ENCODE results near the gene RPL21. TPM values are rescaled to one million over a fixed set of nuclear protein-coding genes. Genes with fewer than 3 reads are reported as not detected.

The RPL21 gene
- total RNA-seq, 1 donor from 2014 or later = 2,072 TPM

GRCh38 chr13:27280009-27280656, 28.8 kb downstream of the RPL21 start:
- H3K9me3 Mint-ChIP-seq = no peaks in the 10 kb centered on the region
- Histone ChIP-seq H4K20me1 (ENCODE audit: low read depth) (no peaks in the 10 kb centered on the region), H3K9ac (no peak overlapping the region), H3K4me3 (no peak overlapping the region), H3K9me3 (ENCODE audit: low read depth) (no peaks in the 10 kb centered on the region), H3K27ac (no peak overlapping the region), H3K4me1 (no peaks in the 10 kb centered on the region), H3K36me3 (no peaks in the 10 kb centered on the region), H3K79me2 (ENCODE audit: low read depth) (no peaks in the 10 kb centered on the region), H3F3A (ENCODE audit: low read depth) (no peaks in the 10 kb centered on the region), H3K27me3 (no peaks in the 10 kb centered on the region), H2AFZ (replicated peaks) (no peak overlapping the region), H3K4me2 (no peak overlapping the region)
- TF ChIP-seq CTCF (IDR thresholded peaks at IDR 0.05) (no peak), EZH2 (IDR thresholded peaks at IDR 0.05) (no peak), EZH2phosphoT487 (IDR thresholded peaks at IDR 0.05) (no peak)
- H3K27me3 Mint-ChIP-seq (ENCODE audit: insufficient read depth, low read depth) = peaks cover 4% of the 10 kb centered on the region
- H3K4me1 Mint-ChIP-seq = no peaks in the 10 kb centered on the region
- H3K4me3 Mint-ChIP-seq = no peak overlapping the region
- H3K27ac Mint-ChIP-seq = no peak overlapping the region
- DNase-seq (ENCODE audit: low spot score) = no peak
- no peaks in the 10 kb centered on the region for H3K36me3 Mint-ChIP-seq

GRCh38 chr13:27280841-27281240, 29.5 kb downstream of the RPL21 start:
- Histone ChIP-seq H3K4me2 (no peak overlapping the region), H3K9me3 (ENCODE audit: low read depth) (no peaks in the 10 kb centered on the region), H4K20me1 (ENCODE audit: low read depth) (no peaks in the 10 kb centered on the region), H3K27me3 (no peaks in the 10 kb centered on the region), H3K4me3 (no peak overlapping the region), H3K36me3 (no peaks in the 10 kb centered on the region), H3K79me2 (ENCODE audit: low read depth) (no peaks in the 10 kb centered on the region), H2AFZ (replicated peaks) (no peak overlapping the region), H3K9ac (no peak overlapping the region), H3K4me1 (no peaks in the 10 kb centered on the region), H3K27ac (no peak overlapping the region), H3F3A (ENCODE audit: low read depth) (no peaks in the 10 kb centered on the region)
- Mint-ChIP-seq H3K4me3 (no peak overlapping the region), H3K27me3 (ENCODE audit: insufficient read depth, low read depth) (peaks cover 4% of the 10 kb centered on the region), H3K27ac (no peak overlapping the region), H3K9me3 (no peaks in the 10 kb centered on the region), H3K4me1 (no peaks in the 10 kb centered on the region), H3K36me3 (no peaks in the 10 kb centered on the region)
- no peak for TF ChIP-seq EZH2phosphoT487 (IDR thresholded peaks at IDR 0.05)
- TF ChIP-seq EZH2 (IDR thresholded peaks at IDR 0.05) = no peak
- no peak for TF ChIP-seq CTCF (IDR thresholded peaks at IDR 0.05)
- no peak for DNase-seq (ENCODE audit: low spot score)

GRCh38 chr13:27281420-27281819, 30.1 kb downstream of the RPL21 start:
- H3K27me3 ChIP-seq = no peaks in the 10 kb centered on the region
- Mint-ChIP-seq H3K27ac (no peak overlapping the region), H3K4me3 (no peak overlapping the region), H3K27me3 (ENCODE audit: insufficient read depth, low read depth) (peaks cover 4% of the 10 kb centered on the region), H3K9me3 (no peaks in the 10 kb centered on the region), H3K4me1 (no peaks in the 10 kb centered on the region), H3K36me3 (no peaks in the 10 kb centered on the region)
- DNase-seq (ENCODE audit: low spot score) = no peak
- H3K36me3 ChIP-seq = no peaks in the 10 kb centered on the region
- no peak overlapping the region for H3K9ac ChIP-seq
- H3K79me2 ChIP-seq (ENCODE audit: low read depth) = no peaks in the 10 kb centered on the region
- no peak overlapping the region for H3K4me3 ChIP-seq
- no peaks in the 10 kb centered on the region for H3F3A ChIP-seq (ENCODE audit: low read depth)
- H3K27ac ChIP-seq = no peak overlapping the region
- TF ChIP-seq EZH2 (IDR thresholded peaks at IDR 0.05) (no peak), CTCF (IDR thresholded peaks at IDR 0.05) (no peak), EZH2phosphoT487 (IDR thresholded peaks at IDR 0.05) (no peak)
- no peaks in the 10 kb centered on the region for H3K9me3 ChIP-seq (ENCODE audit: low read depth)
- no peaks in the 10 kb centered on the region for H4K20me1 ChIP-seq (ENCODE audit: low read depth)
- H3K4me2 ChIP-seq = no peak overlapping the region
- H3K4me1 ChIP-seq = no peaks in the 10 kb centered on the region
- H2AFZ ChIP-seq (replicated peaks) = no peak overlapping the region

Data from neural progenitor cell (in vitro differentiated cells).